Transverse colon (tissue), 4 donors: ENCODE measurements around the gene SYCE1L. TPM values are rescaled to one million over a fixed set of nuclear protein-coding genes. Genes with fewer than 3 reads are reported as not detected.

Experiments used
- DNase-seq: peaks from one replicate; pipeline ENCODE4 v3.0.0-alpha.2; 2019
- H3K27ac ChIP-seq, 4 donors: fragments of 200-600 bp; sonication (generic); 2 replicates each; pipeline ENCODE4 v1.5.1; 2016 to 2018; ENCODE audit warnings: inconsistent platforms in 4 of 4
- H3K27me3 ChIP-seq: fragments of 200-600 bp; sonication (generic); 2 replicates; pipeline ENCODE4 v1.5.1; 2017; ENCODE audit warnings: inconsistent platforms
- H3K36me3 ChIP-seq, 4 donors: fragments of 200-600 bp; sonication (generic); 2 replicates each; pipeline ENCODE4 v1.5.1; 2017 to 2019; ENCODE audit warnings: inconsistent platforms in 4 of 4
- H3K4me1 ChIP-seq, 4 donors: fragments of 200-600 bp; sonication (generic); 2 replicates each; pipeline ENCODE4 v1.5.1; 2017 to 2020; ENCODE audit warnings: inconsistent platforms in 4 of 4
- H3K4me3 ChIP-seq, 4 donors: fragments of 200-600 bp; sonication (generic); 1 replicate in 1 of 4; 2 replicates in 3 of 4; pipeline versions ENCODE4 v1.5.1 to v1.6.1; 2017 to 2019; ENCODE audit warnings: inconsistent platforms in 4 of 4
- H3K9me3 ChIP-seq, 2 donors: fragments of 200-600 bp; sonication (generic); 2 replicates each; pipeline ENCODE4 v1.5.1; 2017 to 2019; ENCODE audit warnings: inconsistent platforms in 2 of 2
- EP300 ChIP-seq: sonication (generic); formaldehyde crosslinking; IDR thresholded peaks from one replicate; pipeline ENCODE4 v1.6.1; 2017; ENCODE audit warnings: antibody characterized with exemption, low read depth
- POLR2A ChIP-seq: fragments of 450-650 bp; IDR thresholded peaks from one replicate; pipeline ENCODE4 v1.6.1; 2016; ENCODE audit warnings: antibody characterized with exemption, mild to moderate bottlenecking, moderate library complexity
- POLR2AphosphoS5 ChIP-seq, 3 donors: sonication (generic); formaldehyde crosslinking; IDR thresholded peaks; one replicate each; pipeline ENCODE4 v1.6.1; 2016; ENCODE audit warnings: antibody characterized with exemption in 3 of 3
- WGBS, 2 donors: methylation state at CpG; one replicate each; pipeline ENCODE4 v1.1.5; 2018; ENCODE audit warnings: low coverage in 1 of 2; 5-methylcytosine and 5-hydroxymethylcytosine counted together
- in situ Hi-C, 4 donors: fragments of 200-750 bp; cut with MboI; loops; one replicate each; pipeline versions ENCODE4 v1.15.0 to v1.15.1; 2017; ENCODE audit warnings: low sequenced_read_pairs in 3 of 4, low pct_ligation_motif_present in 1 of 4, low pct_unique_long_range_greater_than_20kb in 1 of 4
- intact Hi-C: fragments of 100-400 bp; cut with DNase I; formaldehyde crosslinking; loops from one replicate; pipeline ENCODE4 v1.15.1; 2023; ENCODE audit warnings: low total_unique reads
- total RNA-seq, 4 donors: library from RNA; depleted of rRNA; stranded (reverse); fragments of >200 nt; gene quantifications; one replicate each; pipeline ENCODE4 v1.1.0, GENCODE V29; 2016
- TF ChIP-seq, protein P1 (sequence below), 5 experiments: fragments of 200-600 bp in 3 of 5; fragments of 450-650 bp in 2 of 5; sonication (generic) in 3 of 5; IDR thresholded peaks; 1 replicate in 2 of 5; 2 replicates in 3 of 5; pipeline ENCODE4 v1.5.1; 2016 to 2017; ENCODE audit warnings: antibody characterized with exemption in 5 of 5, inconsistent platforms in 3 of 5, mild to moderate bottlenecking in 2 of 5, moderate library complexity in 1 of 5

The SYCE1L gene
- total RNA-seq, 4 donors from 2014 or later = 2.1 to 2.2 TPM; not detected in 2

DNA sequence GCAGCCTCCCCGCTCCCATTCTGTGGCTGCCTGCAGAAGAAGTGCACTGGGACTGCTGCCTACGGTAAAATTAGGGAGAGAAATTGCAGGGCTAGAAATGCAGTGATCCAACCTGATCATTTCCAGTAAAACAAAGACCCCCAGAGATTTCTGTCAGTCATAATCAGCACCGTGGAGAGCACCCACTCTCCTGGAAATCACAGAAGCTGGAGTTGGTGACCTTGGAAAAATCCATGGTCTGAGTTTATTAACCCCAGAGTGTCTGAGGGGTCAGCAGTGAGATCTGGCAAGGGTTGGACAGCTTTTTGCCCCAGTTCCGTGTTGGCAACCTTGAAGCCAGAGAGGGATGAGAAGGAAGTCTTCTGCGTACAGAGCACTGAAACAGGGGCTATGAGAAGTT lies 7.8 kb downstream of the SYCE1L start:
- in situ Hi-C loops (no loop called here), intact Hi-C loops (no loop called here)
- WGBS, 2 donors = 69 to 75% methylated on average over 2 to 5 of the region's 5 CpGs
- no peaks in the 10 kb centered on the region for H3K27me3 ChIP-seq
- H3K4me1 ChIP-seq = peaks cover 0 to 4% (median 2%) of the 10 kb centered on the region in 4 donors
- H3K36me3 ChIP-seq = no peaks in the 10 kb centered on the region
- H3K27ac ChIP-seq = no peak overlapping the region
- no peak for DNase-seq
- no peak overlapping the region for H3K4me3 ChIP-seq
- no peak for TF ChIP-seq POLR2AphosphoS5 (IDR thresholded peaks at IDR 0.05)
- TF ChIP-seq EP300 = no peak
- TF ChIP-seq POLR2A = no peak
- TF ChIP-seq, protein P1, sequence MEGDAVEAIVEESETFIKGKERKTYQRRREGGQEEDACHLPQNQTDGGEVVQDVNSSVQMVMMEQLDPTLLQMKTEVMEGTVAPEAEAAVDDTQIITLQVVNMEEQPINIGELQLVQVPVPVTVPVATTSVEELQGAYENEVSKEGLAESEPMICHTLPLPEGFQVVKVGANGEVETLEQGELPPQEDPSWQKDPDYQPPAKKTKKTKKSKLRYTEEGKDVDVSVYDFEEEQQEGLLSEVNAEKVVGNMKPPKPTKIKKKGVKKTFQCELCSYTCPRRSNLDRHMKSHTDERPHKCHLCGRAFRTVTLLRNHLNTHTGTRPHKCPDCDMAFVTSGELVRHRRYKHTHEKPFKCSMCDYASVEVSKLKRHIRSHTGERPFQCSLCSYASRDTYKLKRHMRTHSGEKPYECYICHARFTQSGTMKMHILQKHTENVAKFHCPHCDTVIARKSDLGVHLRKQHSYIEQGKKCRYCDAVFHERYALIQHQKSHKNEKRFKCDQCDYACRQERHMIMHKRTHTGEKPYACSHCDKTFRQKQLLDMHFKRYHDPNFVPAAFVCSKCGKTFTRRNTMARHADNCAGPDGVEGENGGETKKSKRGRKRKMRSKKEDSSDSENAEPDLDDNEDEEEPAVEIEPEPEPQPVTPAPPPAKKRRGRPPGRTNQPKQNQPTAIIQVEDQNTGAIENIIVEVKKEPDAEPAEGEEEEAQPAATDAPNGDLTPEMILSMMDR (IDR thresholded peaks at IDR 0.05) = no peak
- H3K9me3 ChIP-seq = no peaks in the 10 kb centered on the region

DNA sequence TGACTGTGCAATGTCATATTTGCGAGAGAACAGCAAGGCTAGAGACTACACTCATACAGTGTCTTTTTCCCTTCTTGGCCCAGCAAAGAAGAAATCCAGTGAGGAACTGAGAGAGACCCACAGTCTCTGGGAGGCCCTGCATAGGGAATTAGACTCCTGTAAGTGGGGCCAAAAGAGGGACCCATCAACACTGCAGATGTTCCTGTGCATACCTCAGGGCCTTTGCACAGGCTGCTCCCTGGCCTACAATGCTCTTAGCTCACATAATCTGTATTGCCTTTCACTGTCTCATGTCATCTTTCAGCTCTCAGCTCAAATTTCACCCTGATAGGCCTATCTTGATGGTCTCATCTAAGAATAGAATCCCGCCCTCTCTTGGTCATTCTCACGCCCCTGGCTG lies 9.2 kb downstream of the SYCE1L start:
- WGBS, 2 donors = 50 to 81% methylated on average over 2 to 3 of the region's 3 CpGs
- H3K9me3 ChIP-seq = no peaks in the 10 kb centered on the region
- intact Hi-C loops = no loop called here

DNA sequence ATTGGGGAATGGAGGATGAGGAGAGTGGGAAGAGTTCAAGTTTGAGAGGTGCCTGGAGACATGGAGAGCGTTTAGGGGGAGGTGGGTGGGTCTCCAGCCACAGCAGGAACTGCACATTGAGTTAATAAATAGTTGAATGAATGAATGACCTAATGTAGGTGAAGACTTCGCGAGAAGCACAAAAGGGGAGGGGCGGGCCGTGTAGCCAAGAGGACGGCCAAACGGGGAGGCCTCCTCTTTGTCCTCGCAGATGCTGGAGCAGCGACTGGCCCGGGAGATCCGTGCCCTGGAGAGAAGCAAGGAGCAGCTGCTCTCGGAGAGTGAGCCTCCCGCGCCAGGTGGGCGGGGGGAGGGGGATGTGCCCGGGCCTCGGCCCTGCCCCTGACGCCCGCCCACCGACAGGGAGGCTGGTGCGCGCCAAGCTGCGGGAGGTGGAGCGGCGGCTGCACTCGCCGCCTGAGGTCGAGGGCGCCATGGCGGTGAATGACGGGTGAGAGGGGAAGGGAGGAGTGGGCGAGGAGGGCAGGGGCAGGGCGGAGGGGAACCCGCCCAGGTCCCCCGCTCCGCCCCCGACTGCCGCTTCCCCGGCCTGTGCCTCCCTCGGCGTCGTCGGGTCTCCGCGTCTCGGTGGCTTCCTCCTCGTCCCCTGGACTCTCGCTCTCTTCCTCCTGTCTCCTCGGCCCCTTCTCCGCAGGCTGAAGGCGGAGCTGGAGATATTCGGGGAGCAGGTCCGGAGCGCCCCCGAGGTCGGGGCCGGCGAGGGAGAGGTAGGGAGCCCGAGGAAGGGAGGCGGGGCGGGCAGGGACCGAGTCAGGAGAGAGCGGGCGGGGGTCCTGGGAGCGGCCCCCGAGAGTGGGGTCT lies 12.9 kb downstream of the SYCE1L start:
- Histone ChIP-seq H3K9me3 (no peaks in the 10 kb centered on the region), H3K4me1 (peaks cover 0 to 9% (median 7%) of the 10 kb centered on the region in 4 donors), H3K36me3 (no peaks in the 10 kb centered on the region), H3K27ac (peak overlapping the region; percentile 73 to 78 (median 76)), H3K27me3 (no peaks in the 10 kb centered on the region), H3K4me3 (peak overlapping the region; percentile 41 to 69 (median 62))
- DNase-seq = peak; percentile 73
- intact Hi-C loops (no loop called here), in situ Hi-C loops (no loop called here)
- 0 to 3% methylated on average over 1 to 34 of the region's 66 CpGs for WGBS, 2 donors
- no peak for TF ChIP-seq EP300
- TF ChIP-seq, protein P1 (IDR thresholded peaks at IDR 0.05) = peak in 1 of 5 experiments; percentile 15
- TF ChIP-seq POLR2AphosphoS5 (IDR thresholded peaks at IDR 0.05) = peak in 2 of 3 donors; percentile 64
- TF ChIP-seq POLR2A = peak; percentile 51

More for the DNA sequence above, 9.2 kb downstream of the SYCE1L start:
- H3K4me3 ChIP-seq = no peak overlapping the region
- no peak for DNase-seq
- in situ Hi-C loops = no loop called here
- no peak overlapping the region for H3K27ac ChIP-seq
- H3K27me3 ChIP-seq = no peaks in the 10 kb centered on the region
- no peaks in the 10 kb centered on the region for H3K36me3 ChIP-seq
- peaks cover 0 to 9% (median 7%) of the 10 kb centered on the region in 4 donors for H3K4me1 ChIP-seq
- TF ChIP-seq, protein P1 (IDR thresholded peaks at IDR 0.05) = no peak
- TF ChIP-seq POLR2A (no peak), POLR2AphosphoS5 (IDR thresholded peaks at IDR 0.05) (no peak), EP300 (no peak)

DNA sequence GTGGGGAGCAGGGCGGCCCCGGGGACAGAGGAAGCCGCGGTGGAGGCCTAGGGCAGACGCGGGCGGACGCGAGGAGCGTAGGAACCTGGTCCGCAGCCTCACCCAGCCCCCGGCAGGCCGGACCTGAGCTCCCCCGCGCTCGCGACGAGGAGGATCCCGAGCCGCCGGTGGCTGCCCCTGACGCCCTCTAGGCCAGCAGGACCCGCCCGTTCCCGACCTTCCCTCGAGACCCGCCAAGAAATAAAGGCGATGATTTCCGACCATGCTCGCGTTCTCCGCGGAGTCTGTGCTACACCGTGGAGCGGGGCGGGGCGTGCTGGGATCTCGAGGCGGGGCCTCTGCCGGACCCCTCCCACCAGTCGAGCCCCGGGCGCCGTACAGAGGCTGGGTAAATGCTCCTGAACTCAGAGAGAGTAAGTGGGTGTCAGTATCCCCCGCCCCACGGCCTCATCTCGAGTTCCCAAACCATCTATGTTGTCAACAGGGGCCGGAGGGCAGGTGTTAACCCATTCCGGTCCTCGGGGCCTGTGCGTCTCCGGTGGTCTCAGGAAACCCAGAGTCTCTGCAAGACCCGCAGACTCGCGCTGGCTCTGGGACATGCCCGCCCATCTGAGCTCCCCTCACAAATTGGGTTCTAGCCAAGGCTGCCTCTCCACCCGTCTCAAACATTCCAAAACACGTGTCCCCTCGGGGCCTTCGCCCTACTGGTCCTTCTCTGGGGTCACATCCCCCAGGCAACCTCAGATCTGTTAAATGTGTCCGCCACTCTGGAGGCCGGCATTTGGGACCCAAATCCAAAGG lies 13.7 kb downstream of the SYCE1L start:
- H3K36me3 ChIP-seq = no peaks in the 10 kb centered on the region
- H3K9me3 ChIP-seq = no peaks in the 10 kb centered on the region
- peak overlapping the region; percentile 73 to 78 (median 76) for H3K27ac ChIP-seq
- 38% methylated on average over 36 of the region's 62 CpGs; no CpG with 5 or more reads in 1 of the 2 donors for WGBS, 2 donors
- intact Hi-C loops (no loop called here), in situ Hi-C loops (no loop called here)
- H3K27me3 ChIP-seq = no peaks in the 10 kb centered on the region
- peak; percentile 75 for DNase-seq
- H3K4me3 ChIP-seq = peak overlapping the region; percentile 41 to 69 (median 62)
- peaks cover 0 to 9% (median 7%) of the 10 kb centered on the region in 4 donors for H3K4me1 ChIP-seq
- TF ChIP-seq EP300 (no peak), POLR2A (no peak), POLR2AphosphoS5 (IDR thresholded peaks at IDR 0.05) (peak in 2 of 3 donors; percentile 12 to 36)
- TF ChIP-seq, protein P1 (IDR thresholded peaks at IDR 0.05) = no peak
